HepG2 (cell line): Measurements from ENCODE around the gene SPON1. TPM values are rescaled to one million over a fixed set of nuclear protein-coding genes. Genes with fewer than 3 reads are reported as not detected.

Source experiments
- ATAC-seq: fragments of 200-7000 bp; cut with Tn5 transposase; 3 replicates; pipeline ENCODE4 v1.9.1; 2020; ENCODE audit warnings: mild to moderate bottlenecking, moderate library complexity
- BruUV-seq: library from RNA; stranded (reverse); fragments of 400-500 nt; replicated peaks from 2 replicates; lab custom pipeline; 2021; lab: Mats Ljungman, UMichigan
- CTCF ChIA-PET: fragments of 300-600 bp; formaldehyde crosslinking; extraction: SDS; loops from one replicate; lab custom pipeline; 2021; ENCODE audit warnings: low total read pairs, inconsistent platforms, low intra/inter-chr PET ratio; lab: Yijun Ruan, JAX
- POLR2A ChIA-PET: fragments of 350-600 bp; sonication (Branson Sonifier 250); formaldehyde crosslinking; loops from one replicate; lab custom pipeline; 2020; ENCODE audit warnings: antibody characterized with exemption, inconsistent platforms; lab: Yijun Ruan, JAX
- DNase-seq: peaks from one replicate; pipeline ENCODE4 v3.0.0-alpha.2; 2015; ENCODE audit warnings: low spot score
- FAIRE-seq: peaks from 3 replicates; lab custom pipeline; 2011; peaks lifted over from hg19 to GRCh38; lab: Jason Lieb, UNC
- H2AFZ ChIP-seq: one replicate; pipeline ENCODE4 v1.6.1; 2011; ENCODE audit warnings: low read length, inconsistent platforms
- H3K27ac ChIP-seq: fragments of 300-600 bp; 3 replicates; pipeline ENCODE4 v1.8.0; 2011; ENCODE audit warnings: mixed run types, mild to moderate bottlenecking, mixed read lengths, low read length, inconsistent platforms; ENCODE audit not compliant: insufficient read depth; ENCODE audit errors: extremely low read length
- H3K27me3 ChIP-seq, 2 experiments: fragments of 200-600 bp in 1 of 2; 2 replicates in 1 of 2; 3 replicates in 1 of 2; pipeline versions ENCODE4 v1.6.0 to v1.8.0; 2011; ENCODE audit warnings: low read length in 2 of 2, mild to moderate bottlenecking in 2 of 2, moderate library complexity in 2 of 2, inconsistent platforms in 1 of 2; ENCODE audit not compliant: insufficient read depth in 2 of 2, control insufficient read depth in 1 of 2
- H3K36me3 ChIP-seq, 2 experiments: fragments of 200-600 bp in 1 of 2; replicated peaks in 1 of 2; 2 replicates in 1 of 2; 3 replicates in 1 of 2; pipeline versions ENCODE4 v1.5.1 to v1.8.0; 2011; ENCODE audit warnings: low read length in 2 of 2, inconsistent platforms in 1 of 2; ENCODE audit not compliant: insufficient read depth in 2 of 2, control insufficient read depth in 1 of 2
- H3K4me1 ChIP-seq: 2 replicates; pipeline ENCODE4 v1.5.1; 2012; ENCODE audit warnings: low read length, inconsistent platforms; ENCODE audit not compliant: insufficient read depth
- H3K4me2 ChIP-seq: 2 replicates; pipeline ENCODE4 v1.6.0; 2011; ENCODE audit warnings: low read depth, low read length, inconsistent platforms
- H3K4me3 ChIP-seq, 3 experiments: fragments of 200-600 bp in 1 of 3; sonication (generic), shearing (Covaris generic) in 1 of 3; replicated peaks in 1 of 3; 2 replicates each; pipeline ENCODE4 v1.5.1; 2011 to 2016; ENCODE audit warnings: low read length in 3 of 3, inconsistent platforms in 2 of 3, low read depth in 2 of 3, mild to moderate bottlenecking in 2 of 3, control low read depth in 1 of 3, mixed read lengths in 1 of 3; ENCODE audit not compliant: insufficient read depth in 1 of 3
- H3K79me2 ChIP-seq: one replicate; pipeline ENCODE4 v1.6.1; 2011; ENCODE audit warnings: low read length, inconsistent platforms; ENCODE audit not compliant: insufficient read depth
- H3K9ac ChIP-seq: 2 replicates; pipeline ENCODE4 v1.6.0; 2011; ENCODE audit warnings: mild to moderate bottlenecking, low read depth, low read length, inconsistent platforms; ENCODE audit not compliant: insufficient read depth
- H3K9me3 ChIP-seq: 2 replicates; pipeline ENCODE4 v1.5.1; 2012; ENCODE audit warnings: mild to moderate bottlenecking, low read length
- H4K20me1 ChIP-seq: 2 replicates; pipeline ENCODE4 v1.6.0; 2011; ENCODE audit warnings: inconsistent platforms, mild to moderate bottlenecking, low read length, moderate library complexity; ENCODE audit not compliant: insufficient read depth
- BATF2 ChIP-seq: sonication (generic); formaldehyde crosslinking; IDR thresholded peaks from 2 replicates; pipeline ENCODE4 v1.8.0; 2022; ENCODE audit warnings: mild to moderate bottlenecking, missing genetic modification reagents, moderate library complexity
- FLYWCH1 ChIP-seq: sonication (generic); formaldehyde crosslinking; IDR thresholded peaks from 2 replicates; pipeline ENCODE4 v1.8.1; 2023; ENCODE audit warnings: mild to moderate bottlenecking, missing genetic modification reagents
- PCBP2 ChIP-seq: fragments of 200-400 bp; formaldehyde crosslinking; optimal IDR thresholded peaks from 2 replicates; pipeline ENCODE3; 2018; ENCODE audit warnings: low read length, low read depth; ENCODE audit not compliant: poor library complexity, severe bottlenecking
- PHF20 ChIP-seq: sonication (generic); formaldehyde crosslinking; IDR thresholded peaks from 2 replicates; pipeline ENCODE4 v1.5.0; 2020; ENCODE audit warnings: mild to moderate bottlenecking, missing genetic modification reagents
- PHF8 ChIP-seq: sonication (generic); formaldehyde crosslinking; IDR thresholded peaks from 2 replicates; pipeline ENCODE4 v1.5.0; 2020; ENCODE audit warnings: missing genetic modification reagents
- SPEN ChIP-seq: sonication (generic); formaldehyde crosslinking; IDR thresholded peaks from 2 replicates; pipeline ENCODE4 v1.5.1; 2020; ENCODE audit warnings: low read depth, mild to moderate bottlenecking, missing genetic modification reagents
- ZNF543 ChIP-seq: sonication (generic); formaldehyde crosslinking; IDR thresholded peaks from 2 replicates; pipeline ENCODE4 v1.4.0; 2020; ENCODE audit warnings: mild to moderate bottlenecking, missing genetic modification reagents
- ZNF776 ChIP-seq: sonication (generic); formaldehyde crosslinking; IDR thresholded peaks from 2 replicates; pipeline ENCODE4 v1.4.0; 2020; ENCODE audit warnings: mild to moderate bottlenecking, missing genetic modification reagents
- ZNF792 ChIP-seq: IDR thresholded peaks from 2 replicates; pipeline ENCODE4 v1.6.1; 2016
- WGBS: methylation state at CpG from one replicate; pipeline ENCODE4 v1.1.6; 2017; ENCODE audit warnings: low lambda C conversion rate; 5-methylcytosine and 5-hydroxymethylcytosine counted together
- in situ Hi-C: cut with HindIII; loops from 2 replicates; pipeline ENCODE4 v1.10.0; 2017; ENCODE audit warnings: low pct_unique_long_range_greater_than_20kb; ENCODE audit not compliant: extremely low pct_ligation_motif_present
- intact Hi-C: fragments of 100-400 bp; cut with micrococcal nuclease; formaldehyde crosslinking; loops from one replicate; pipeline ENCODE4 v1.10.0; 2022; ENCODE audit not compliant: unreplicated experiment
- polyA plus RNA-seq, 8 experiments: library from polyadenylated mRNA; depleted of rRNA in 3 of 8; stranded (reverse) in 7 of 8; unstranded in 1 of 8; fragments of >200 nt; fragmentation: Illumina TruSeq in 4 of 8; extraction: Trizol in 4 of 8; gene quantifications; 2 replicates each; pipeline versions ENCODE4 v1.2.1 to v1.2.3, GENCODE V29; 2011 to 2016; ENCODE audit warnings: low read depth in 4 of 8, missing spikeins in 1 of 8, mixed read lengths in 1 of 8; ENCODE audit not compliant: insufficient read depth in 1 of 8
- total RNA-seq, 5 experiments: library from RNA; depleted of rRNA; stranded (reverse); fragments of >200 nt; fragmentation: Illumina TruSeq; extraction: Trizol; gene quantifications; 2 replicates each; pipeline ENCODE4 v1.2.3, GENCODE V29; 2016; ENCODE audit warnings: low read depth in 1 of 5

Gene SPON1
- total and polyA plus RNA-seq, 2 of the 13 experiments (the other 11 are each of a cell fraction or from before 2014, with no cell fraction given): not detected

DNA sequence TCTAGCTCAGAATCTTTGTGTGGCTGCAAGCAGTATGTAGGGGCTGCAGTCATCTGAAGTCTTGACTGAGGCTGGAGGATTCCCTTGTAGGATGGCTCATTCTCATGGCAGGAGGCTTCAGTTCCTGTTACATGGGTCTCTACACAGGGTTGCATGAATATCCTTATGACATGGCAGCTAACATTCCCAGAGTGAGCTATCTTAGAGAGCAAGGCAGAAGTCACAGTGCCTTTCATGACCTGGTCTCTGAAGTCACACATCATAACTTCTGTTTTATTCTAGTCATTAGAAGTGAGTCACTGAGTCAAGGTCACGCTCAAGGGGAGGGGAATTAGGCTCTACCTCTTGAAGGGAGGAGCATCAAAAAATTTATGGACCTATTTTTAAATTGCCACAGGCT is 10.3 kb upstream of the SPON1 start (continued):
- no peak for TF ChIP-seq BATF2 (CRISPR knock-in tag)

GRCh38 chr11:13952668-13953067 is 9.9 kb upstream of the SPON1 start:
- intact Hi-C loops (no loop called here), in situ Hi-C loops (no loop called here)
- Histone ChIP-seq H3K4me1 (no peaks in the 10 kb centered on the region), H3K79me2 (no peaks in the 10 kb centered on the region), H2AFZ (no peak overlapping the region), H3K9me3 (no peaks in the 10 kb centered on the region), H3K36me3 (no peaks in the 10 kb centered on the region), H4K20me1 (no peaks in the 10 kb centered on the region), H3K4me2 (no peak overlapping the region)
- CTCF ChIA-PET: no interaction called here
- WGBS: under 1% methylated on average over 4 of the region's 4 CpGs
- no peak for FAIRE-seq
- no peak for TF ChIP-seq ZNF543 (CRISPR knock-in tag)
- no peak for TF ChIP-seq PHF20 (CRISPR knock-in tag)
- TF ChIP-seq PCBP2: no peak
- no peak for TF ChIP-seq FLYWCH1
- TF ChIP-seq PHF8: no peak
- TF ChIP-seq SPEN: no peak
- TF ChIP-seq ZNF776: no peak
- TF ChIP-seq ZNF792 (CRISPR knock-in tag): no peak
- TF ChIP-seq, all 625 proteins: peak for 0
- Histone ChIP-seq H3K27me3 (peaks cover 0 to 11% of the 10 kb centered on the region in 2 experiments; a peak in 2 of 5 replicates), H3K4me3 (no peak overlapping the region), H3K27ac (no peak overlapping the region), H3K9ac (no peak overlapping the region)
- POLR2A ChIA-PET: no interaction called here
- no peak for ATAC-seq
- no TSS peak for BruUV-seq
- no peak for DNase-seq
